ENCODE data around the gene STKLD1.

GRCh38 chr9:133383438-133383837 is 7.3 kb downstream of the STKLD1 start:
- no peak for TF ChIP-seq ZNF274 (IDR thresholded peaks at IDR 0.05; ENCODE audit: low read depth, low read length)
- no peak for TF ChIP-seq YY1 (IDR thresholded peaks at IDR 0.05; ENCODE audit: insufficient read depth, insufficient read length)
